Calu3 (cell line): ENCODE measurements around the gene CADM1. TPM values are rescaled to one million over a fixed set of nuclear protein-coding genes. Genes with fewer than 3 reads are reported as not detected.

Source experiments
- BruUV-seq: library from RNA; stranded (reverse); fragments of 400-500 nt; replicated peaks from 2 replicates; lab custom pipeline; 2021; lab: Mats Ljungman, UMichigan
- CTCF ChIA-PET: fragments of 300-600 bp; sonication (Branson Sonifier 250); formaldehyde crosslinking; loops from one replicate; lab custom pipeline; 2022; ENCODE audit warnings: antibody characterized with exemption; lab: Charles Lee
- DNase-seq: peaks from one replicate; pipeline ENCODE4 v3.0.0; 2022
- H3K27ac Mint-ChIP-seq: one replicate; pipeline ENCODE4 v1.8.0; 2022; ENCODE audit warnings: mixed read lengths; ENCODE audit not compliant: unreplicated experiment
- H3K27me3 Mint-ChIP-seq: one replicate; pipeline ENCODE4 v1.8.0; 2022; ENCODE audit warnings: mixed read lengths; ENCODE audit not compliant: unreplicated experiment
- H3K36me3 Mint-ChIP-seq: one replicate; pipeline ENCODE4 v1.8.0; 2022; ENCODE audit warnings: mild to moderate bottlenecking, moderate library complexity, mixed read lengths; ENCODE audit not compliant: insufficient read depth, unreplicated experiment
- H3K4me1 Mint-ChIP-seq: one replicate; pipeline ENCODE4 v1.8.0; 2022; ENCODE audit warnings: mild to moderate bottlenecking, low read depth, mixed read lengths; ENCODE audit not compliant: unreplicated experiment
- H3K4me3 Mint-ChIP-seq: one replicate; pipeline ENCODE4 v1.8.0; 2022; ENCODE audit warnings: mild to moderate bottlenecking, low read depth, moderate library complexity, mixed read lengths; ENCODE audit not compliant: unreplicated experiment
- H3K9me3 Mint-ChIP-seq: one replicate; pipeline ENCODE4 v1.8.0; 2022; ENCODE audit warnings: low read depth, mixed read lengths; ENCODE audit not compliant: unreplicated experiment
- intact Hi-C: fragments of 100-400 bp; cut with micrococcal nuclease; formaldehyde crosslinking; loops from one replicate; pipeline ENCODE4 v1.10.0; 2022; ENCODE audit not compliant: unreplicated experiment
- total RNA-seq: library from RNA; stranded (reverse); gene quantifications from 2 replicates; pipeline ENCODE4 v1.2.3, GENCODE V29; 2022
- TF ChIP-seq, protein P1 (sequence below): fragments of 200-600 bp; IDR thresholded peaks from one replicate; pipeline ENCODE4 v1.8.0; 2022; ENCODE audit warnings: antibody characterized with exemption; ENCODE audit not compliant: unreplicated experiment

CADM1 gene
- total RNA-seq, 1 experiment from 2014 or later: 0.68 TPM

DNA sequence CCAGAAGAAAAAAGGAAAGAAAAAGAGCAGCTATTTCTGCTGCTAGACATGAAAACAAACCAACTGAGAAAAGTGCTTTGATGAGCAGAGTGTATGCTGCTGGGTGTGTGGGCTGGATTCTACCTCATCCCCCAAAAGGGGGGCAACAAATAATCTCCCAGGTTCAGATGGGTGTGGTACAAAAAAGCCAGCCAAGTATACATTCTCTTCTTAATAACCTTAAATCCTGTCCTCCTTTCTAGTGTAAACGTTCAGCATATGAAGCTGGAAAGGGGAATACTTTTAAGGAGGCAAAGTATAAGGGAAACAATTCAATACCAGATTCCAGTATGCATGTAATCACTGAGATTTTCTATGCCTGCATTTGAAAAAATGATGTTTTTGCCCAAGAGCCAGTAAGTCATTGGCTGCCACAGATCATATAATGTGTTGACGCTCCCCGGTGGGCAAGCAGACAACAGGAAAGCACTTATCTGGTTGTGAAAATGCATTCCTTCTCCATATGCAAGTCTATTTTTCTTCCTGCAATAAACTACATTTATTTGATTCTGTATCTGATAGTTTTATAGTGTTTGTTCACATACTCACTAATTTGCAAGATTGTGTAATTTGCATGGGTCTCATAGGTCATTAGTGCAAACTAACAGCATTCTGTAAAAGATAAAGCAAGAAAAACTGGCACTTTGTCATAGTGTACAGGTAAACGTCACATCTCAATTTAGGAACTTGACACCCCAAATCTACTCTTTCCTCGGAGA, 201.1 kb downstream of the CADM1 start:
- BruUV-seq: no TSS peak
- Mint-ChIP-seq H3K27ac (no peak overlapping the region), H3K4me1 (no peaks in the 10 kb centered on the region)

DNA sequence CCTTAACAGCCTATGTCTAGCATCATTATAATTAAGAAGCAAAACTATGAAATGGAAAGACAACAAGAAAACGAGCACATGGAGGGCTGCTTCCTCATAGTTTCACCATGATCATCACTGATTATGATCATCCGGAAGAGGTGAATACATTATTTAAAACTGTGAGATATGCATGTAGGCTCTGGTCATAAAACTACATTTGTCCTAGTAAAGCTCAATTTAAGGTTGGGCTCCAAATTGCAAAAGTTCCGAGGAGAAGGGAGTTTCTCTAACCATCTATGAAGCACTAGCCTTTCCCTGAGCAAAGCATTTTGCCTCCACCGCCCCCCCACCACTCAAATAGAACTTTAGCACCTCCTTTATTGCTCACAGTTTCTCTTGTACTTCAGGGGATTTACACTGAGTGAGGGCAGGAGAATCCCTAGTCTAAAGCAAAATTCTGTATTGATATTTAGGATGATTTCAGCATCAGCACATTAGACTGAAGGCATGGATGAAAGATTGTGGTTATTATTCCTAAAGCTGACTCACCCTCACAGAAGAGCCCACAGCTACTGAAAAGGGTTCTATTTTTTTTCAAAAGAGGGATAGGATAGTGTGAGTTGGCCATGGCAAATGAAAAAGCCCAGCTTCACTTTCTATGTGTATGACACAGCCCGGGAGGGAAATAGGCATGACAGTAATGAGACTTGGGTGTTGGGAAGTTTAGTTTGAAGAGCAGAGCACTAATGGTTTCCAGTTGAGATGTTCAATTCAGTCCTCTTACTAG, 203.4 kb downstream of the CADM1 start:
- Mint-ChIP-seq H3K27me3 (peaks cover 24% of the 10 kb centered on the region), H3K27ac (no peak overlapping the region), H3K4me1 (no peaks in the 10 kb centered on the region), H3K9me3 (no peaks in the 10 kb centered on the region), H3K36me3 (no peaks in the 10 kb centered on the region), H3K4me3 (no peak overlapping the region)
- DNase-seq: no peak
- CTCF ChIA-PET: interaction anchor here (0.6 kb wide), 1 partner anchor 969 kb away, joined by 6 read pairs; no protein-coding TSS in a partner anchor
- no TSS peak for BruUV-seq
- TF ChIP-seq, protein P1, sequence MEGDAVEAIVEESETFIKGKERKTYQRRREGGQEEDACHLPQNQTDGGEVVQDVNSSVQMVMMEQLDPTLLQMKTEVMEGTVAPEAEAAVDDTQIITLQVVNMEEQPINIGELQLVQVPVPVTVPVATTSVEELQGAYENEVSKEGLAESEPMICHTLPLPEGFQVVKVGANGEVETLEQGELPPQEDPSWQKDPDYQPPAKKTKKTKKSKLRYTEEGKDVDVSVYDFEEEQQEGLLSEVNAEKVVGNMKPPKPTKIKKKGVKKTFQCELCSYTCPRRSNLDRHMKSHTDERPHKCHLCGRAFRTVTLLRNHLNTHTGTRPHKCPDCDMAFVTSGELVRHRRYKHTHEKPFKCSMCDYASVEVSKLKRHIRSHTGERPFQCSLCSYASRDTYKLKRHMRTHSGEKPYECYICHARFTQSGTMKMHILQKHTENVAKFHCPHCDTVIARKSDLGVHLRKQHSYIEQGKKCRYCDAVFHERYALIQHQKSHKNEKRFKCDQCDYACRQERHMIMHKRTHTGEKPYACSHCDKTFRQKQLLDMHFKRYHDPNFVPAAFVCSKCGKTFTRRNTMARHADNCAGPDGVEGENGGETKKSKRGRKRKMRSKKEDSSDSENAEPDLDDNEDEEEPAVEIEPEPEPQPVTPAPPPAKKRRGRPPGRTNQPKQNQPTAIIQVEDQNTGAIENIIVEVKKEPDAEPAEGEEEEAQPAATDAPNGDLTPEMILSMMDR: no peak
- intact Hi-C loops: no loop called here

More for the DNA sequence above, 201.1 kb downstream of the CADM1 start:
- Mint-ChIP-seq H3K27me3 (peaks cover 22% of the 10 kb centered on the region), H3K9me3 (no peaks in the 10 kb centered on the region), H3K36me3 (no peaks in the 10 kb centered on the region), H3K4me3 (no peak overlapping the region)
- TF ChIP-seq, protein P1: no peak
- DNase-seq: no peak
- CTCF ChIA-PET: no interaction called here
- intact Hi-C loops: no loop called here

DNA sequence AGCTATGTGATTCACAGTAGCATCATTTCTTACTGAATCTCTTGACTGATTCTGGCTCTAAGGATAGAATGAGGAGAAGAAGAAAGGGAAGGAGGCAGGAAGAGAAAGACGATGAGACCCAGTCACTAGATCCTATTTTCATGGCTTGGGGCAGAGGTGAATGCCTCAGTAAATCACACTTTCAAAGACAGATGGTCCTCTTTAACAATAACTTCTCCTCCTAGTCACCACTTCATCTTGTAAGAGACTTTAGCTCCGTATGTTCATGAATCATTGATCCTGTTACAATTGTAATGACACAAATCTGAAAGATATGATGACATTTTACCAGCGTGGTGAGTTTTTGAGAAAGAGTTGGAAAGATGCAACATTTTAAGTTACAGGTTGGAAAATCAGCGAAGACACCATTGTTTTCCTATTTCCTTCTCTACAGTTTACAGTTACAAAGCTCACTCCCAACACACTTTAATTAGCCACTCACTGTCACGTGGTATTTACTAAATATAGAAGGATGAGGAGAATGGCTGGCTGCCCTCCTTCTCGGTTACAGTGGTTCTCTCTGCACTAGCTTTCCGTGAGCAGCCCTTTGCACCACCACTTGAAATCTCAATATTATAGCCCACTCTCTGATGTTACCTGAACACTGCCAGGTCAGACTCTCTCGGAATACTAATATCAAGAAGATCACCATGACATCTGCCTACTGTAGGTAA, 205.8 kb downstream of the CADM1 start:
- Mint-ChIP-seq H3K4me1 (no peaks in the 10 kb centered on the region), H3K36me3 (no peaks in the 10 kb centered on the region), H3K27ac (no peak overlapping the region), H3K9me3 (peaks cover 2% of the 10 kb centered on the region), H3K4me3 (no peak overlapping the region), H3K27me3 (peaks cover 12% of the 10 kb centered on the region)
- intact Hi-C loops: no loop called here
- no TSS peak for BruUV-seq
- CTCF ChIA-PET: no interaction called here
- DNase-seq: no peak
- TF ChIP-seq, protein P1: no peak

DNA sequence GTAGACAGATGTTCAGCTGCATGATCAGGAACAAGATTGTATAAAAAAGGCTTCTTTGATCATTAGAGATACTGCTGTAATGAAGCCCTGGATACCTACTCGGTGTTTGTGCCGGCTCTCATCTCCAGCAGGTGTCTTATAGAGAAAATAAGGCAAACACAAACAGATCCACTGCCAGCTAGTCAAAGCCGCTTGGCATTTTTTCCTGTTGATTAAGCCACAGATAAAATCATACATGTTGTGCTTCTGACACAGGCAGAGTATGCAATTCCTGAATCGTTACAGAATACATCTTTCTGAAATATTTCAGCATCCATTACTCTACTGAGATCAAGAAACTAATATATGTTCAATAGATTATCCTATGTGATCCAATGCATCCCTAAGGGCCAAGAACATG, 206.9 kb downstream of the CADM1 start:
- TF ChIP-seq, protein P1: no peak
- Mint-ChIP-seq H3K4me1 (no peaks in the 10 kb centered on the region), H3K4me3 (no peak overlapping the region), H3K9me3 (peaks cover 2% of the 10 kb centered on the region), H3K27ac (no peak overlapping the region), H3K27me3 (peaks cover 12% of the 10 kb centered on the region), H3K36me3 (no peaks in the 10 kb centered on the region)
- BruUV-seq: no TSS peak
- CTCF ChIA-PET: no interaction called here
- no peak for DNase-seq
- intact Hi-C loops: no loop called here
